ENCODE measurements around the gene ARID5B. TPM values are rescaled to one million over a fixed set of nuclear protein-coding genes. Genes with fewer than 3 reads are reported as not detected.
A peak's percentile ranks its signal among the peaks of the same experiment; 100 is the strongest.

The ARID5B gene
- total RNA-seq, 2 donors from 2014 or later: 60.7 to 80.4 TPM

GRCh38 chr10:62033125-62033524 lies 131.6 kb downstream of the ARID5B start:
- H3K36me3 ChIP-seq: no peaks in the 10 kb centered on the region
- H3K4me1 ChIP-seq (ENCODE audit: control insufficient read depth in 1 of 2, low read depth in 2 of 2): peaks cover 20 to 26% of the 10 kb centered on the region in 2 donors
- TF ChIP-seq CTCF (IDR thresholded peaks at IDR 0.05): no peak

DNA sequence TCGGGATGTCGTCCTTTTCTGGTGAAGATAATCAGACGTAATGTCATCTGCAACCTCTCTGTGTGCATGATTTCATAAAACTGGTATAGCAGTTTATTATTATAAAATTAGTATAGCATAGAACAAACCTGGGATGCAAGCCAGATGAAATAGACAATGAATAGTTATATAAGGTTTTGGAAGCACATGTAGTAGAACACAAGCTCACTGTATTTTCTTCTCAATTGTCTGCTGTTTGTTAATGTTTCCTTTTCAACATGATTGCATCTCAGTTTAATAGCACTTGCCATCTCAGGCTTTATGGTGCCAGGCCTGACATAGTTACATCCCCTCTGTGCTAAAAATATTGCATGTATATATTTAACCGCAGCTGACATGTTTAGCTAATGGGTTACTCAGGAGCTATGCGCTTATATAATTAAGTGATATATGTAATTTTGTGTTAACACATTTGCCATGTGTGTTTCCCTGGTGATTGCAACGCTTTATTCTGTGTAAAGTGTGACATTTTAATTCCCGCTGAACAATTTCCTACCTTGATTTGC lies 132.7 kb downstream of the ARID5B start:
- no peak for TF ChIP-seq CTCF (IDR thresholded peaks at IDR 0.05)
- no peak overlapping the region for H3K27ac ChIP-seq
- ATAC-seq (ENCODE audit: insufficient number of reproducible peaks, low FRiP score, low read depth) (no peak), DNase-seq (ENCODE audit: low spot score) (no peak)
- H3K27me3 ChIP-seq (replicated peaks; ENCODE audit: insufficient read depth): no peaks in the 10 kb centered on the region
- H3K4me1 ChIP-seq (ENCODE audit: control insufficient read depth in 1 of 2, low read depth in 2 of 2): peaks cover 25 to 28% of the 10 kb centered on the region in 2 donors
- no peaks in the 10 kb centered on the region for H3K36me3 ChIP-seq
- H3K4me3 ChIP-seq: no peak overlapping the region
- H3K9me3 ChIP-seq: no peaks in the 10 kb centered on the region

More at GRCh38 chr10:62033125-62033524, 131.6 kb downstream of the ARID5B start:
- no peaks in the 10 kb centered on the region for H3K9me3 ChIP-seq
- H3K27ac ChIP-seq: no peak overlapping the region
- DNase-seq (ENCODE audit: low spot score): no peak
- no peak for ATAC-seq (ENCODE audit: insufficient number of reproducible peaks, low FRiP score, low read depth)
- no peak overlapping the region for H3K4me3 ChIP-seq
- H3K27me3 ChIP-seq (replicated peaks; ENCODE audit: insufficient read depth): no peaks in the 10 kb centered on the region

GRCh38 chr10:62036186-62037081 lies 134.9 kb downstream of the ARID5B start:
- ATAC-seq (ENCODE audit: insufficient number of reproducible peaks, low FRiP score, low read depth): no peak

GRCh38 chr10:62037166-62037831 lies 135.8 kb downstream of the ARID5B start:
- Histone ChIP-seq H3K36me3 (no peaks in the 10 kb centered on the region), H3K4me1 (ENCODE audit: control insufficient read depth in 1 of 2, low read depth in 2 of 2) (peaks cover 31 to 44% of the 10 kb centered on the region in 2 donors), H3K4me3 (peak overlapping the region; percentile 44), H3K27me3 (replicated peaks; ENCODE audit: insufficient read depth) (no peaks in the 10 kb centered on the region), H3K27ac (peak overlapping the region; percentile 79 to 93), H3K9me3 (no peaks in the 10 kb centered on the region)
- peak; percentile 84 for ATAC-seq (ENCODE audit: insufficient number of reproducible peaks, low FRiP score, low read depth)
- TF ChIP-seq CTCF (IDR thresholded peaks at IDR 0.05): no peak
- DNase-seq (ENCODE audit: low spot score): no peak

More at GRCh38 chr10:62036186-62037081, 134.9 kb downstream of the ARID5B start:
- peaks cover 31 to 44% of the 10 kb centered on the region in 2 donors for H3K4me1 ChIP-seq (ENCODE audit: control insufficient read depth in 1 of 2, low read depth in 2 of 2)
- H3K9me3 ChIP-seq: no peaks in the 10 kb centered on the region
- no peak for TF ChIP-seq CTCF (IDR thresholded peaks at IDR 0.05)
- no peak for DNase-seq (ENCODE audit: low spot score)
- peak overlapping the region; percentile 44 for H3K4me3 ChIP-seq
- H3K27ac ChIP-seq: peak overlapping the region; percentile 79 to 93
- no peaks in the 10 kb centered on the region for H3K36me3 ChIP-seq
- H3K27me3 ChIP-seq (replicated peaks; ENCODE audit: insufficient read depth): no peaks in the 10 kb centered on the region

Measured in thoracic aorta (tissue), 2 donors.